HG02571 (cell line): Measurements from ENCODE around the gene TBC1D22B.
"Not testable (repeated sequence)": the region's sequence is repeated elsewhere in the genome, so short reads cannot be mapped to it uniquely, and the experiment has no call there.

Source experiments
- ATAC-seq: cut with Tn5 transposase; IDR thresholded peaks from one replicate; pipeline ENCODE4 v1.9.1; 2021; ENCODE audit warnings: mild to moderate bottlenecking, moderate library complexity; ENCODE audit not compliant: unreplicated experiment

Gene TBC1D22B

DNA sequence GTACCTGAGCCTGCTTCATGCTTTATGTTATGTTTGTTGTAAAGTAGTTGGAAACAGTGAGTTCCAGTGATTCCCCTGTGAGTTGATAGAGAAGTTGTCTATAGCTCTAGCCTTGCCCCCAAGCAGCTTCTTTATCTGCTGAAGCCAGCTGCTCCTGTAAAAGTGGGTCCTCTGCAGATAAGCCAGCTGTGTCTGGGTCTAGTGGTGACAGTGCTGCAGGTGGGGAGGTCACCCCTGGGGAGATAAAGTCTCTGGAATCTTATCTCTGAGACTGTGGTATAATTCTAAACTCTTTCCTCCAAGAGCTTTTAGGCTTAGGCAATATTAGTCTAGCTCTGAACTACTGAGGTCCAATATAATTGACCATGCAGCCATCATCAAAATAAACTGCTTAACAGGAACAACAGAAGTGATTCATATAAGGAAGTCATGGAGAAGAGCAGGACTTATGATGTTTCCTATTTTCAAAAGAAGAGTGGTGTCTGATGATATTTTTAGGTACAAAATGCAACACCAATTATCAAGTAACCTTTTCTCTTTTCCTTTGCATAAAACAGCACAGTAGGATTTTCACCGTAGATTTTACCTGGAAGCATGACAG lies 44.6 kb downstream of the TBC1D22B start:
- no peak for ATAC-seq

DNA sequence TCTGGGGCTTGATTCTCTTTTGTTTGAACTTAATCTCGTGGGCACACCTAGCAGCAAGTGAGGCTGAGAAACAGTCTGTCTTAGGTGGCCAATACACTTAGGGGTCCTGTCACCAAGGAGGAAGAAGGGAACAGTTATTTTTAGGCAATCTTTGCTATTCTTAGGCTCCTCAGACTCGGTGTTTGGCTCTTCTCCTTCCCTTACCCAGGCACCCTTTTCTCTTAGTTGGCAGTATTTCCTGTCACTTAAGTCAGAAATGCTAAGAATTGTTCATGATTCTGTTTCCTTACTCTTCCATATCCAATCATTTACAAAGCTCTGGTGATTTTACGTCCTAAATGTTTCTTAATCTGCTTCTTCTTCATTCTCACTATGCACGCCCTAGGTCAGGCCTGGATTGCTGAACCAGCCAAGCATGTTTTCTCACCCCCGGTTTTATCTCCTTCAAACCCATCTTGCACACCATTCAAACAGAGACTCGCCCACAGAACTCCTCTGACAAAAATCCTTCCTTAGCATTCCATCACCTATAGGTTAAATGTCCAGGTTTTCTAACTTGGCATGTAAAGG lies 45.6 kb downstream of the TBC1D22B start:
- no peak for ATAC-seq

DNA sequence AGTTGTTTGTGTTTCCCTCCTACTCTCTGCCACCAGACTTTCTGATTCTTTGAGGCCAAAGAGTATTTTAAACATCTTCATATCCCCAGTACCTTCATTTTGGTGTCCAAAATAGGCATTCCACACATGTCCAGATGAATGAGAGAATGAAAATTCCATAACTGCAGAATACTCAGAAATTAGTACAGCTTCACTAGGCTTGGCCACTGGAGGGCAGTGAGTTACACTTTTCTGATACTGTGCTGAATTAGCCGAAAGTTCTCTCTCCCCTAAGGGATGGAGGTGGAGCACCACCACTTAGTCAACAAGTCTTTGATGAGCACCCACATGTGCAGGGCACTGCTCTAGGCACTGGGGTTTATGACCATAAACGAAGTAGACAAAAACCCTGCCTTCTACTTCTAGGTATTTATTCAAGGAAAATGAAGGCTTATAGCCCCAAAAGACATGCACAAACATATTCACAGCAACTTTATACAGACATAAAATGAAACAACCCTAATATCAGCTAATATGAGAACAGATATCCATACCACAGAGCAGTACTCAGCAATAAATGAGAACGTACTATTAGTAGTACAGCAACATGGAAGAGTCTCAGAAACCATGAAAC lies 46.4 kb downstream of the TBC1D22B start:
- ATAC-seq = no peak

DNA sequence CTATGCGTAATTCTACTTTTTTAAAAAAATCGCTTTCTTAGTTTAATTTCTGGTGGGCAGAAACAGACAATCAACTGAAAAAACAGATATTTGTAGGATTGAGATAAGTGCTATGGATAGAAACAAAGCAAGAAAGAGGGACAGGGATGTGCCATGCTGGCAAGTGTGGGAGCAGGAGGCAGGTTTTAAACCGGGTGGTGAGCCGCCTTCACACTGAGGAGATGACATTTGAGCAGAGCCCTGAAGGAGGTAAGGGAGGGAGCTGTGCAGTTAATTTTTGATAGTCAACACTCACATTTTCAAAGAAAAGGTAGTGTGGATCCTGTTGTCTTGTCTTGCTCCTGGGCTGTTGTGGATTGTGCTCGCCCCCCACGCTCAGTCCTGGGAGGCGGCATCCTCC lies 47.2 kb downstream of the TBC1D22B start:
- no peak for ATAC-seq

DNA sequence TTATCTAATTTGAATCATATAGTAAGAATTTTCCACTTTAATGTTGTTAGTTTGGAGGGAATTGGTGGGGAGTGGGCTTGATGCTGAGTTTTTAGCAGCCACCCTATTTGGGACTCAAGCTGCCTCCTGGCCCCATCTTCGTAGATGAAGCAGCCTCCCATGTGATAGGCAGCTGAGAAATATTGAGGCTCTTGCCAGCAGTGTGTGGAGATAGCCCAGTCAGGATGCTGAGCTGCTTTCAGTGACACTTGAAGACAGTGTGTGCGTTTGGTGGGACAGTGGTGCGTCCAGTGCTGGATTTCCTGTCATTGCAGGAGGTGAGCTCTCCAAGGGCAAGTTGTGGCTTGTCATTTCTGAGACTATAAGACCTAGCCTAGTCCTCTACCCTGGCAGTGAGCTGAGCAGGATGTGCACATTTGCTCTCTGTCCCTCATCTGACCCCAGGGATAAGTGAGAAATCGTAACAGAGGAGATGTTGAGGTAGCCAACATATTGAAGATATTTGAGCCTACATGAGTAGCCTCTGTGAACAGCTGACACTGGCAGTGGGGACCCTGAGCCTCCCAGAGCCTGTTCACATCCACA lies 48.4 kb downstream of the TBC1D22B start:
- ATAC-seq = no peak

DNA sequence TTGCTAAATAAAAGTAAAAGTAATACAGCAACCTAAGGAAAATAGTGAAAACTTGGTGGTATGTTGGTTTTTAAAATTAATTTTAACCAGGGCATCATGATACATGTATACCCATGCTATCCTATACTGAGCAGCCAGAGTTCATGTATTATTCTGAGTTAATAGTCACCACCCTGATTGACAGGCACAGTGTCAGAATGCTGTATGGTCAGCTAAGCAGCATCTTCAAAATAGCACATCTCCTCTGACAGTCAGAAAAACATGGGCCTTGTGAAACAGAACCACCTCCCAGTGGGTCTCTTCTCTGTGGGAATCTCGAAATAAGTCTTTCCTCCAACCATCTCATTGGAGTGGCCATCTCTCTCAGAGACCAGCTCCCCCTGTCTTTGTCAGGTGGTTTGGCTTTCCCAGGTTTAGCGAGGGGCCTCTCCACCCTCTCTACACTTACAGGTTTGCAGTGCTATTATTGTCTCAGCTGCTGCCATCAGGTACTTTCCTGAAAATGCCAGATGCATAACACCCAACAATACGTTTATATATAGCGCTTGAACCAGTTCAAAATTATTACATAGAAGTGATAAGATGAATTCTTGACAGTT lies 49.2 kb downstream of the TBC1D22B start:
- ATAC-seq = no peak

DNA sequence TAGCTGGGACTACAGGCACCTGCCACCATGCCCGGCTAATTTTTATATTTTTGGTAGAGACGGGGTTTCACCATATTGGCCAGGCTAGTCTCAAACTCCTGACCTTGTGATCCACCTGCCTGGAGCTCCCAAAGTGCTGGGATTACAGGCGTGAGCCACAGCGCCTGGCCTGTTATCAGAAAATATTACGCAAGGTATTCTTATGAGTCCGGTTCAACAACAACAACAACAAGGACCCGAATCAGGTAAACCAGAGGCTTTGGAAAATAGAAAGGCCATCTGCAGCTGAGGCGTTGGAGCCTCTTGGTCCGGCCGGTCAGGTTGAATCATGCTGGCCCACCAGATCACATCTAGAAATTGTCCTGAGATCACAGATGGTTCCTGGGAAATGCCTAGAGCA lies 49.9 kb downstream of the TBC1D22B start:
- ATAC-seq = not testable (repeated sequence)

DNA sequence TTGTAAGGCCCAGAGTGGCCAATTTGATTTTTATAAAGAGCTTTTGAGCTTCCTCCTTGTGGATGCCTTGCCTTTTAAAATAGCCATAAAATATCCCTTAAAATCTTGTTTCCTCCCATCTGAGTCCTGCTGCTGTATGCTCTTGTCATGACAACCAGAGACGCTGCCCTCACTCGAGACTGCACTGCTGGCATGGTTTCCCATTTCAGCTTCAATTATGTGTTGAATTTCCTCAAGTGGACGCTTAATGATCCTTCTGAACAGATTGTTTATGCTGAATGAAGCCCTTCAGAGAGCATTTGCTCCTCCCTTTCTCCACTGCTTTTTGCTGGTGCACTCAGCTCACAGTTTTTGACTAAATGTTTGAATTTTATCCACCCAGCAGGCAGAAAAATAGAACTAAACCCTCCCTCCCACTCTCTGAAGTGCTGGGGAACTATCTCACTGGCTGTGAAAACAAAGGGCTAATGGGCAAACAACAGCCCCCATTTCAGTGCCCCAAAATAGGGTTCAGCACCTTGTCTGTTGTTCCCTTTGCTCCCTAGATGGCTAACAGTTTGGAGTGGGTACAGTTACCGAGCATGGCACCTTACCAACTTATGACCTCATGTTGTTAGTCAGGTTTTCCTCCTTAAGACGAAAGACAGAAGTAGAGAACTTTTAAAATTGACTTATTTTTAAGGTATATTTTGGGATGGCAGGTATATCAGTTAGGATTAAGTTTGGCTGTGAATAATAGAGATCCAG lies 50.7 kb downstream of the TBC1D22B start:
- no peak for ATAC-seq

DNA sequence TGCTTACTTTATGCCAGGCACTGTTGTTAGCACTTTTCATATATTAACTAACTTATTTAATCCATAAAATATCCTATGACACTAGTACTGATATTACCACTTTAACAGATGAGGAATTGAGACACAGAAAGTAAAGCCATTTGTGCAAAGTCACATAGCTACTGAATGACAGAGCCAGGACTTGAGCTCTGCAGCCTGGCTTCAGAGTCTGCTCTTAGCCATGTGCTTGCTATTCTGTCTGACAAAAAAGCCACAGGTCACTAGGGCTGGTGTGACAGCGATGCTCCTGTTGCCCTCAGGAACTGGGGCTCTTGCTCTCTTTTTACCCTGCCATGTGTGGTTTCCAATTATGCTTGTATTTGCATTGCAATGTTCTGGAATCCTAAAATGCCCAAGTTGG lies 51.5 kb downstream of the TBC1D22B start:
- no peak for ATAC-seq

DNA sequence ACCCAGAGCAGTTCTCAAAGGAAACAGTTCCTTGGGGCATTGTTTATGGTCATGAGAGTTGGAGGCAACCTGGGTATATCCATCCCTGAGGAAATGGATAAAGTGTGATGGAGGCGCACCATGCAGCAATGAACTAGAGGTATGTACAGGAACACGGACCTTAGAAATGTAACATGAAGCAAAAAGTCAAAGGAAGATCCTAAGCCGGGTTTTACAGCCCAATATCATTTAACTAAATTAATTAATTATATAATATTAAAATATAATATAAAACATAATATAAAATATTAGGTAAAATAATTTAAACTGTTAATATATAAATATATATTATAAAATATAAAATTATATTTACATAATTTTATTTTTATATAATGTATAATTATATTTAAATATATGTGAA lies 52.1 kb downstream of the TBC1D22B start:
- no peak for ATAC-seq

DNA sequence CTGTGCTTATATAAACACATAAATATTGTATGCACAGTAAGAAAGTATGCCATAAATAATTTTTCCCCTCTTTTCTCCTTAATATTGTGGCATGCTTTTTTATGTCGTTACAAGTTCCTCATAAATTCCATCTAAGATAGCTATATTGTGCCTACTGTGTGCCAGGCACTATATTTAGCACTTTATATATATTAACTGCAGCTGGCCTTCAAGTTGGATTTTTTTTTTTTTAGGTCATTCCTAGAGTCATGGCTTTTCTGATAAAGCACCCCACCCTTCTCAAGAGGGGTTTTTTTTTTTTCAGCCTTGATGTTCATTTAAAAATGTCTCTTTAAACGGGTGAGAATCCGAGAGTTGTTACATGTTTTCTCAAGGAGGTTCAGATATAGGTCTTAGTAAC lies 53.4 kb downstream of the TBC1D22B start:
- ATAC-seq = no peak

DNA sequence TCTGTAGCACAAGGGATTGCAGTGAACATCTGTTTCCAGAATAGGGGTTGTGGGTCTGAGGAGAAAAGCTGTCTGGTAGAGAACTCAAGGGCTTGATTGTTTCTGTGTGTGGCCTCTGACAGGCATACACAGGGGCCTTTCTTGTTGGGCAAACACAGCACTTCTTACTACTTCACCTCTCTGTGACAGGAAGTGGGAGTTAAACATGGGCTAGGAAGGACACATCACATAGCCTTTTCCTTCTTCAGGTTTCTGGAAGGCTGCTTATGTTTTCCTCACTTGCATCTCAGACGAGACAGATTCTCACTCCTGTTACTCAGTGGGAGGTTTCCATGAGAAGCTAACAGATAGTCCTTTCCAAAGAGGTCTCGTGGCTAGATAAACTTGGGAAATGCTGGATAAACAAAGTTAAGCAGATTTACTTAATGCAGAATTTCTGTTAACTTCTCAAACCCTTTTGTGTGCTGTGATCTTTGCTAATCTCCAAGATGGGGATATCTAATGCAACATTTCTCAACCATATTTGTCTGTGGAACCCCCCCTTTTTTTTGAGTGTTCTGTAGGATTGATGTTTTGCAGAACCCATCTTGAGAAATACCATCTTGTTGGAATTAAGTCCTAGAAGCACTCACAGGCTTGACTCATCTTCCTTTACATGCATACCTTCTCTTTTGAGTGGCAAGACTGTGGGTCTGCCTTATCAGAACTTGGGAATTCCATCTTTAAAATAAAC lies 54.3 kb downstream of the TBC1D22B start:
- no peak for ATAC-seq

DNA sequence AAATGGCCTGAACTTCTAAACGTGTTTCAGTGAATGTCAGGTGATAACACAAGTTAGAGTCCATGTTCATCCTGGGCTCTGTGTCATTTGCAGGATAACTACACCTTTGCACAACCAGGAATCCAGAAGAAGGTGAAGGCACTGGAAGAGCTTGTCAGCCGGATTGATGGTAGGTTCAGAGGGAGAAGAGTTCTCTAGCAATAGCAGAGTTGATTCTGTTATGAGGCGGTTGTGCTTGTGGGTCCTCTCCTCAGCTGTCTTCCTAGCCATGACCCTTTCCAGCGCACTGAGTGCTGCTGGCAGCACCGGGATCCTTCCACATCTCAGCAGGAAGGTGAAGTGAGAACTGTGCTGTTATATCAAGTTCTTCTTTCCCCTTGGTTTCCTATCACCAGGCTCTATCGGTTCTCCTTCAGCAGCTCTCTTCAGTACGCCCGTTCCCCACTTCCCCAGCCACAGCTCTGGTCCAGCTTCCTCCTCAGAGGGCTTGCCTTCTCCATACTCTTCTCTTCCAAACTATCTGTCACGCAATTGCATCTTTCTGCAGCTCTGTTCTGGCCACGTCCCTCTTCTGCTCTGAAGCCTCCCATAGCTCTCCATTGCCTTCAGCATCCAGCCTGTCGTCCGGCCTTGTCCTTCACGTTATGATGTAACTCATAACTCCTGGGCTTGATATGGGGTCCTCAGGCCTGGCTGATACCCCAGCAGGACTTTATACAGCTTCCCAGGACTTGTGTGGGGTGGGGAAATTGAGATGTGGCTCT lies 56.3 kb downstream of the TBC1D22B start:
- no peak for ATAC-seq

DNA sequence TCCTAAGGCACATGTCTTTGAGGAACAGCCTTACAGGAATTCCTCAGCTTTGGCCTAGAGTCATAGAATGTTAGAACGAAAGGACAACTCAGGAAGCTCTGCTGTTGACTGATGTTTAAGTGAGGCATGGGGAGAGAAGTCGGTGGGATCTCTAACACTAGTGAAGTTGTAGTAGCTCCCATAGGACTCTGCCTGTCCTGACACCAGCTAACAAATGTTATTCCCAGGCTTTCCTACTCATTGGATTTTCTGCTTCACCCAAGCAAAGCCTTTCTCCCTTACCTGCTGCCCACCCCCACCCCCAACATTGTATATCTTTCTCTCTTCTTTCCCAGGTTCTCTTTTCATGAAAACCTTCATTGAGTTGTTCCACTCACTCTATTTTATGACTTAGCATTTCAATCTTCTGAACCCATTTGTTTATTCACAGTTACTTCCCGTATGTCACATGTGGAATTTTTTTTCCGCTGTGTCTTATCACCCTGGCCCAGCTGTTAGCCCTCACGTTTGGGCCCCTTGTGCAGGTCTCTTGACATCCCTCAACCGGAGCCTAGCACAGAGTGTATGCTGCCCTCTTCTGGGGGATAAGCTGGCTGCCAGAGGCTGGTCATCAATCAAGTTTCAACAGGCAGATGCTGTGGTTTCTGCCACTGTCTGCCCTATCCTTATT lies 57.0 kb downstream of the TBC1D22B start:
- no peak for ATAC-seq

DNA sequence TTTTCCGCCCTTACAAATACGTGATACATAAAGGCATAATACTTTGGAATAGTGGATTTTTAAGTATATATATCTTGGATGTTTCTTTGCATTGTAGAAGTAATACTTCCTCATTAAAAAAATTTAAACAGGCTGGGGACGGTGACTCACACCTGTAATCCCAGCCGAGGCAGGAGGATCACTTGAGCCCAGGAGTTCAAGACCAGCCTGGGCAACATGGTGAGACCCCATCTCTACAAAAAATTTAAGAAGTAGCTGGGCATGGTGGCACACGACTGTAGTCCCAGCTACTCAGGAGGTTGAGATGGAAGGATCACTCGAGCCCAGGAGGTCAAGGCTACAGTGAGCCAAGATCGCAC lies 57.6 kb downstream of the TBC1D22B start:
- no peak for ATAC-seq

DNA sequence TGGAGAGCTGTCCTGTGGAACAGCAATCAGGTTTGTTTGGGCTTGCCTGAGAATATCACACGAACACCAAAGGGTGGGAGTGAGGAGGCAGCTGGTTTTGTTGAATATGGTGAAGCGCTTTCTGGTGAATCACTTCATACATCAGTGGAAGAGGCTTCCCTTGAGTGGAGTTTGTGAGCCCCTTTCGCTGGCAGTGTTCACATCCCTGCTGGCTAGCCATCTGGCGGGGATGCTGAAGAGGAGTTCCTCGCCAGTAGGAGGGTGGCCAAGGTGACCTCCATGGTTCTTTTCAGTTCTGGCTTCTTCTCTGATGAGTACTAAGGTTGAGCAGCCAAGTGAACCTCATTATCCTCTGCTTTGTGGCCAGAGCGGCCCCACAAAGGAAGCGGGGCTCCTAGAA lies 58.5 kb downstream of the TBC1D22B start:
- no peak for ATAC-seq

DNA sequence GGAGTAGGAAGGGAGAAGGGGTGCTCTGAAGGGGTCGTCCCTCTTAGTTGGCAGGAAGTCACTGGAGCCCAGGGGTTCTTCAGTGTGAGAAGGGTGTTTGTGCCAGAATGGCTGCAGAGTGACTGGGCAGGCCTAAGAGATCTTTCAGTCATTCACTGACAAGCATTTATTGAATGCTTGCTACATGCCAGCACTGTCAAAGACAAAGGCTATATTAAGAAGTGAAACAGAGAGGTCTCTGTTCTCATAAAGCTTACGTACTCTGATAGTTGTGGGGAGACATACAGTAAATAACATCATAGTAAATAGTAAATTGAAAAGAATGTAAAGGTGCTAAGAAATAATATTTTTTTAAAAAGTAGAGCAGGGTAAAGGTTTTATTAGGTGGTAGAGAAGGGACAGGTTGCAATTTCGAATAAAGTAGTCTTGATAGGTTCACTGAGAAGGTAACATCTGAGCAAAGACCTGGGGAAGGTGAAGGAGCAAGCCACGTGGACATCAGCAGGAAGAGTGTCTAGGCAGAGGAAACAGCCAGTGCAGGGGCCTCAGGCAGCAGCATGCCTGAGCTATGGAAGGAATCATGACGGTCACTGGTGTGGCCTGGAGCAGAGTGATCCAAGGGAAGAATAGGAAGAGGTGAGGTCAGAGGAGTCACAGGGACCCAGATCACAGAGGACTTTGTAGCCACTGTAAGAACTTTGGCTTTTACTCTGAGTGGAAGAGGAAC lies 59.9 kb downstream of the TBC1D22B start:
- ATAC-seq = no peak

DNA sequence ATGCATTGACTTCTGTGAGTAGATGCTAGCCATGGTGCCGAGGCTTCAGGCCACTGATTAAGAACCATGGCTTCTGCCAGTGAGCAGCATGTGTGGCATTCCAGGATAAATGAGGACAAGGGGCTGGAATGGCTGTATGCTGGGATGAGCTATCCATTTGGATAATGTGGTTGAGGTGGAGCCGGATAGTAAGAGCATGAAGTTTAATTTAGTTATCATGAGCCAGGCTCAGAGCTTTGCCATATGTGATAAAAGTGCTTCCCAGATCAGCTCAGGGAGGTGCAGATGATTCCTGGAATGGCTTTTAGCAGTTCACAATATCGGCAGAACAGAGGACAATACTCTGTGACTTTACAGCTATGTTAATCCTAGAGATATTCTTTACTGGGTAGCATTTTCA lies 61.6 kb downstream of the TBC1D22B start:
- ATAC-seq = no peak
